ENCODE measurements around the gene PIGV. TPM values are rescaled to one million over a fixed set of nuclear protein-coding genes. Genes with fewer than 3 reads are reported as not detected.

PIGV gene
- total and polyA plus RNA-seq, 3 donors from 2014 or later = 47.6 to 101 (median 52.5) TPM

DNA sequence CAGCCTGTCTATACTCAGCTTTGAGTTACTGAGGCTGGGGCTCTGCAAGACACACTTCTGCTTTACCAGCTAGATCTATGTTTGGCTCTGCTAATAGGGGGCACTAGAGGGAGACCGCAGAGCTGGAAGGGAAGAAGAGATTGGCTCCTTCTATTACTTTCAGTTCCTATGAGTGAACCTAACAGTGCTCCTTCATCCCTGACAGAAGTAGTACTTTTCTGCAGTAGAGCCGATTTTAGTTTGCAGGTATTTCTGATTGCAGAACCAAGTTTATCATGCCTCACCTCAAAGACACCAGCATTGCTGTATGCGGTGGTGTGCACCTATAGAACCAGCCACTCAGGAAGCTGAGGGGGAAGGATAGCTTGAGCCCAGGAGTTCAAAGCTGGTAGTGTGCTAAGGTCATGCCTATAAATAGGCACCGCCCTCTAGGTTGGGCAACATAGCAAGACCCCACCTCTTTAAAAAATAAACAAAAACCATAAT lies 33.1 kb downstream of the PIGV start:
- H3K27me3 ChIP-seq = no peaks in the 10 kb centered on the region
- peaks cover 5% of the 10 kb centered on the region for H3K4me1 ChIP-seq
- no peak overlapping the region for H3K27ac ChIP-seq
- 82 to 83% methylated on average over 4 of the region's 4 CpGs for WGBS, 2 donors
- H3K9me3 ChIP-seq = no peaks in the 10 kb centered on the region
- intact Hi-C loops (cut with DNase I; ENCODE audit: low total_unique reads) = no loop called here
- TF ChIP-seq, protein P1, sequence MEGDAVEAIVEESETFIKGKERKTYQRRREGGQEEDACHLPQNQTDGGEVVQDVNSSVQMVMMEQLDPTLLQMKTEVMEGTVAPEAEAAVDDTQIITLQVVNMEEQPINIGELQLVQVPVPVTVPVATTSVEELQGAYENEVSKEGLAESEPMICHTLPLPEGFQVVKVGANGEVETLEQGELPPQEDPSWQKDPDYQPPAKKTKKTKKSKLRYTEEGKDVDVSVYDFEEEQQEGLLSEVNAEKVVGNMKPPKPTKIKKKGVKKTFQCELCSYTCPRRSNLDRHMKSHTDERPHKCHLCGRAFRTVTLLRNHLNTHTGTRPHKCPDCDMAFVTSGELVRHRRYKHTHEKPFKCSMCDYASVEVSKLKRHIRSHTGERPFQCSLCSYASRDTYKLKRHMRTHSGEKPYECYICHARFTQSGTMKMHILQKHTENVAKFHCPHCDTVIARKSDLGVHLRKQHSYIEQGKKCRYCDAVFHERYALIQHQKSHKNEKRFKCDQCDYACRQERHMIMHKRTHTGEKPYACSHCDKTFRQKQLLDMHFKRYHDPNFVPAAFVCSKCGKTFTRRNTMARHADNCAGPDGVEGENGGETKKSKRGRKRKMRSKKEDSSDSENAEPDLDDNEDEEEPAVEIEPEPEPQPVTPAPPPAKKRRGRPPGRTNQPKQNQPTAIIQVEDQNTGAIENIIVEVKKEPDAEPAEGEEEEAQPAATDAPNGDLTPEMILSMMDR (IDR thresholded peaks at IDR 0.05) = no peak
- no peak for TF ChIP-seq POLR2A (IDR thresholded peaks at IDR 0.05)
- H3K36me3 ChIP-seq (ENCODE audit: low read depth, missing control alignments) = no peaks in the 10 kb centered on the region
- DNase-seq = no peak
- H3K4me3 ChIP-seq = no peak overlapping the region

DNA sequence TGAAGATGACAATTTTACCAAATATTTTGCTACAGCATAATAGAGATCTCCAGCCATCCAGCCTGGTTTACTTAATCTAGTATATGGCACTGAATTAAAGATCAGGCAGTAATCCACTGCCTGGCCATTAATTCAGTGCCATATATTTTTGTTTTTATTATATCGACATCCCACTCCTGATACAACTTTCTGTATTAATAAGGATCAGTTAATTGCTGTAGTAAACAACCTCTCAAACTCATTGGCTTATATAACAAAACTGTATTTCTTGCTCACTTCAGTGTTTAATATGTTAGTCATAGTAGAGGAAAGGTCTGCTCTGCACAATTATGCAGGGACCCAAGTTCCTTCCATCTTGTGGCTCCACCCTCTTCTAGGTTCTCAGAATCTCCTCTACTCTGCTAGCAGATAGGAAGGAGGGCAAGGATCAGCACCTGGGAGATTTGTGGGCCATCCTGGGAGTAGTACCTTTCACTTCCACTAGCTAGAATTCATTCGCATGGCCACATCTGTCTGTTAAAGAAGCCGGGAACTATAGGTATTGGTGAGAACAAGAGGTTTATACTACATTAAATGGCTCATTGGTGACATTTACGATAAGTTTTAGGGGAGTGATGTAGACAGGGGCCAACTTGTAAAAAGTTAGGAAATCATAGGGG lies 35.1 kb downstream of the PIGV start:
- TF ChIP-seq POLR2A (IDR thresholded peaks at IDR 0.05) = no peak
- TF ChIP-seq, protein P1 (IDR thresholded peaks at IDR 0.05) = no peak
- H3K27ac ChIP-seq = no peak overlapping the region
- H3K4me3 ChIP-seq = no peak overlapping the region
- no peak for DNase-seq
- WGBS, 2 donors = 96 to 98% methylated on average over 4 of the region's 4 CpGs
- no peaks in the 10 kb centered on the region for H3K9me3 ChIP-seq
- no peaks in the 10 kb centered on the region for H3K27me3 ChIP-seq
- intact Hi-C loops (cut with DNase I; ENCODE audit: low total_unique reads) = no loop called here
- peaks cover 11% of the 10 kb centered on the region for H3K4me1 ChIP-seq
- H3K36me3 ChIP-seq (ENCODE audit: low read depth, missing control alignments) = no peaks in the 10 kb centered on the region

- Histone ChIP-seq H3K27me3 (no peaks in the 10 kb centered on the region), H3K36me3 (ENCODE audit: low read depth, missing control alignments) (no peaks in the 10 kb centered on the region), H3K4me1 (peaks cover 16% of the 10 kb centered on the region), H3K9me3 (no peaks in the 10 kb centered on the region), H3K4me3 (no peak overlapping the region), H3K27ac (no peak overlapping the region)
- no peak for DNase-seq
- intact Hi-C loops (cut with DNase I; ENCODE audit: low total_unique reads) = no loop called here
- WGBS, 2 donors = 84 to 86% methylated on average over 3 of the region's 3 CpGs
- no peak for TF ChIP-seq POLR2A (IDR thresholded peaks at IDR 0.05)
- TF ChIP-seq, protein P1 (IDR thresholded peaks at IDR 0.05) = no peak
These were observed 37.0 kb downstream of the PIGV start for GRCh38 chr1:26824731-26825130.

GRCh38 chr1:26826261-26827105 lies 38.7 kb downstream of the PIGV start, which contains the start of gene ZDHHC18:
Gene ZDHHC18 (plus strand): TSS chr1:26826688. CDS start chr1:26826805, 117 bp downstream.
- no peak for TF ChIP-seq POLR2A (IDR thresholded peaks at IDR 0.05)
- TF ChIP-seq, protein P1 (IDR thresholded peaks at IDR 0.05) = peak; percentile 40 to 77 (median 42)
- H3K27ac ChIP-seq = peak within 1 kb of the TSS; percentile 39 to 75
- 1 to 2% methylated on average over 13 to 72 of the region's 107 CpGs for WGBS, 2 donors
- no peaks in the 10 kb centered on the region for H3K36me3 ChIP-seq (ENCODE audit: low read depth, missing control alignments)
- no peaks in the 10 kb centered on the region for H3K27me3 ChIP-seq
- peak; percentile 57 for DNase-seq
- no peaks in the 10 kb centered on the region for H3K9me3 ChIP-seq
- intact Hi-C loops (cut with DNase I; ENCODE audit: low total_unique reads) = no loop called here
- H3K4me3 ChIP-seq = peak within 1 kb of the TSS; percentile 71 to 75
- H3K4me1 ChIP-seq = peaks cover 16% of the 10 kb centered on the region

All from testis (tissue), 3 donors.